ENCODE measurements around the gene SLC16A6. TPM values are rescaled to one million over a fixed set of nuclear protein-coding genes. Genes with fewer than 3 reads are reported as not detected.

Gene SLC16A6
- total RNA-seq, 4 donors from 2014 or later = 9.2 to 20.9 (median 17.8) TPM

GRCh38 chr17:68293490-68294195, 2.7 kb upstream of the SLC16A6 start:
- H3K27me3 ChIP-seq = peaks cover 0 to 26% (median 0%) of the 10 kb centered on the region in 4 donors
- no peak overlapping the region for H3K4me3 ChIP-seq
- intact Hi-C loops (cut with DNase I) = loop anchor here (2.0 kb wide), 1 partner anchor 51 kb away; no protein-coding TSS in a partner anchor
- H3K27ac ChIP-seq = peak overlapping the region in 1 of 4 donors; percentile 93
- TF ChIP-seq CTCF (IDR thresholded peaks at IDR 0.05) (no peak), POLR2A (IDR thresholded peaks at IDR 0.05) (no peak)
- no peaks in the 10 kb centered on the region for H3K36me3 ChIP-seq
- peaks cover 29 to 86% (median 37%) of the 10 kb centered on the region in 3 donors for H3K4me1 ChIP-seq
- DNase-seq = no peak
- 93 to 97% methylated on average over 6 of the region's 6 CpGs for WGBS, 2 donors
- no peaks in the 10 kb centered on the region for H3K9me3 ChIP-seq

GRCh38 chr17:68292689-68293040, 1.7 kb upstream of the SLC16A6 start:
- Histone ChIP-seq H3K9me3 (no peaks in the 10 kb centered on the region), H3K4me3 (peak overlapping the region; percentile 68 to 90 (median 87)), H3K27me3 (peaks cover 0 to 26% (median 0%) of the 10 kb centered on the region in 4 donors), H3K4me1 (peaks cover 34 to 91% (median 37%) of the 10 kb centered on the region in 3 donors), H3K27ac (peak overlapping the region in 3 of 4 donors; percentile 82 to 93 (median 90)), H3K36me3 (no peaks in the 10 kb centered on the region)
- TF ChIP-seq POLR2A (IDR thresholded peaks at IDR 0.05) = no peak
- TF ChIP-seq CTCF (IDR thresholded peaks at IDR 0.05) = no peak
- no peak for DNase-seq
- 45% methylated on average over 8 to 9 of the region's 9 CpGs for WGBS, 2 donors
- intact Hi-C loops (cut with DNase I) = no loop called here

DNA sequence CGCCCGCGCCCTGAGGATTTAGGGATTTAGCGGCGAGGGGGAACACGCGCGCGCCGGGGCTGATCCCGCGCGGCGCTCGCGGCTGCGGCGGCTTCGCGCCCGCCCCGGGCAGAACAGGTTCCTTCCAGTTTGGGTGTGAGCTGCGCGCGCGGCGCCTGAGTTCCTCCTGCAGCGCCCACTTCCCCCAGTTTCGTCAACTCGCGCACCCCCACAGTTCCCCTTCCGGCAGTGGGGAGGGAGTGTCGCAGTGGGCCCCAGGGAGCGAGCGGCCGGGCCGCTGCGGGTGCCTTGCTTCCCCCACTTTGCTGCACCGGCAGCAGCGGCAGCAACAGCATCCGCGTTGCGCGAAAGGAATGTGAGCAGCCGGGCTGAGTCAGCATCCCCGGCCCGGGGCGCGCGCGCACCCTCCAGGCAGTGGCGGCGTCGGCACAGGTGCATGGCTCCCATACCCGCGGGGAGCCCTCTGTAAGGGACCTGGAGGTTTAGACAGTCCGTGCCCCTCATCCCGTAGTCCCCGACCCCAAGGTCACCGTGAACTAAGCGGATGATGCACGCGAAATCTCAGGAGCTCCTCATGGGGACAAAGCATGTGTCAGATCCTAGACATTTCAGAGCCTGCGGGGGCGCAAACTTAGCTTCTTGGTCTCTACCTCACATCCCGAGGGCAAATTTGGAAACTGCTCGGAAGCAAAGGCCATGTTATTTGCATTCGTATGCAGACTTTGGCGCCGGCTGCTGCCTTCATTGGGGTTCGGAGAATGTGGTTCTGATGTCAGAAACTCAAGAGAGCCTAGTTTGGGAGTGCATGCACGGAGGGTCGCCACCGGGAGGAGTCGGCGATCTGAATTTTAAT, 1.1 kb upstream of the SLC16A6 start:
- DNase-seq = peak; percentile 73
- Histone ChIP-seq H3K27me3 (peaks cover 0 to 26% (median 0%) of the 10 kb centered on the region in 4 donors), H3K4me3 (peak overlapping the region; percentile 68 to 90 (median 87)), H3K27ac (peak overlapping the region; percentile 82 to 93 (median 90)), H3K4me1 (peaks cover 32 to 87% (median 32%) of the 10 kb centered on the region in 3 donors), H3K36me3 (no peaks in the 10 kb centered on the region), H3K9me3 (no peaks in the 10 kb centered on the region)
- TF ChIP-seq POLR2A (IDR thresholded peaks at IDR 0.05) (peak in 1 of 4 donors; percentile 84), CTCF (IDR thresholded peaks at IDR 0.05) (peak in 1 of 6 experiments; percentile 14)
- WGBS, 2 donors = 2 to 8% methylated on average over 12 to 20 of the region's 76 CpGs
- intact Hi-C loops (cut with DNase I) = no loop called here

DNA sequence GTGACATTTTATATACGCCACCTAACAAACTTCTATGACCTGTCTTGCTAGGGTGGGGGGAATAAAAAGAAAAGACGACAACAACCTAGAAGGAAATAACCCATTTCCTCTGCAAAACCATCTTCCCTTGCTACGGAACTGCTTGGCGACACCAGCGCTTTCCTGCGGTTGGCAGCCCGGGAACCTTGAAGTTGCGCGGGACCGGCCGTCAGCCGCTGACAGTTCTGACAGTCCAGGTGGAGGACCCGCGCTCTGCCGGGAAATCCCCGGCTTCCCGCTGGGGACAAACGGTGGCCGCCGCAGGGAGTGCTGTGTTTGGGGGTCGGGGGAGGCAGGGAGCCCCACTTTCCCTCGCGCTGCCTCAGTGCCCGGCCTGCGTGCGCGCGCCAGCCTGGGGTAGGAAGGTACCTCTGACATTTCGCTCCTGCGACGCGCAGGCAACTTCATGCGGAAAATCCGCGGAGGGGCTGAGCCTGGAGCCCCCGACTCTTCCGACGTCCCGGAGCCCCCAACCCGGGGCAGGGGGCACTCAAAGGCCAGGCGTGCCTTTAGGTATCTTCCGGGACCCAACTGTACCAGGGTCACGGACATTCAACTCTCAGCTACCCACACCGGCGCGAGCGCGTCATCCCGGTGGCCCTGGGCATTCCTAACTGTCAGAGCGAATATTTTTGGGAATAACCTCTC, 516 bp downstream of the SLC16A6 start:
- Histone ChIP-seq H3K27ac (peak overlapping the region; percentile 82 to 93 (median 90)), H3K27me3 (peaks cover 0 to 26% (median 0%) of the 10 kb centered on the region in 4 donors), H3K4me3 (peak overlapping the region; percentile 68 to 90 (median 87)), H3K4me1 (peaks cover 26 to 70% (median 32%) of the 10 kb centered on the region in 3 donors), H3K9me3 (no peaks in the 10 kb centered on the region), H3K36me3 (no peaks in the 10 kb centered on the region)
- DNase-seq = no peak
- 1 to 5% methylated on average over 2 to 9 of the region's 50 CpGs for WGBS, 2 donors
- TF ChIP-seq CTCF (IDR thresholded peaks at IDR 0.05) (no peak), POLR2A (IDR thresholded peaks at IDR 0.05) (peak in 1 of 4 donors; percentile 26)
- intact Hi-C loops (cut with DNase I) = no loop called here

All from esophagus squamous epithelium (tissue), 5 donors.